A549 (cell line): Measurements from ENCODE around the gene ABCA2. TPM values are rescaled to one million over a fixed set of nuclear protein-coding genes. Genes with fewer than 3 reads are reported as not detected.

Experiments
- ATAC-seq, 2 experiments: fragments of 200-7000 bp in 1 of 2; fragments of >200 bp in 1 of 2; cut with Nextera tagmentation in 1 of 2; cut with Tn5 transposase in 1 of 2; 3 replicates each; pipeline versions ENCODE4 v1.8.0 to v1.9.1; 2018 to 2020; ENCODE audit warnings: mild to moderate bottlenecking in 1 of 2, moderate library complexity in 1 of 2
- CTCF ChIA-PET: fragments of 300-600 bp; sonication (Branson Sonifier 250); formaldehyde crosslinking; extraction: SDS; loops from one replicate; lab custom pipeline; 2021; ENCODE audit warnings: antibody characterized with exemption, inconsistent platforms; lab: Yijun Ruan, JAX
- POLR2A ChIA-PET: fragments of 350-600 bp; formaldehyde crosslinking; extraction: SDS; loops from one replicate; lab custom pipeline; 2021; ENCODE audit warnings: antibody characterized with exemption, inconsistent platforms; lab: Yijun Ruan, JAX
- DNase-seq, 2 experiments: peaks; one replicate each; pipeline versions ENCODE4 v3.0.0 to v3.0.0-alpha.2; 2011 to 2016; ENCODE audit warnings: low read depth in 1 of 2, low spot score in 1 of 2
- FAIRE-seq: peaks from 2 replicates; lab custom pipeline; 2011; peaks lifted over from hg19 to GRCh38; lab: Jason Lieb, UNC
- H3K27ac ChIP-seq, 2 experiments: fragments of >200 bp; sonication (Bioruptor Twin); formaldehyde crosslinking; 3 replicates each; pipeline ENCODE4 v1.5.1; 2016 to 2017
- H3K4me1 ChIP-seq: fragments of >200 bp; sonication (Bioruptor Twin); formaldehyde crosslinking; 3 replicates; pipeline ENCODE4 v1.6.1; 2016
- H3K4me2 ChIP-seq: fragments of >200 bp; sonication (Bioruptor Twin); formaldehyde crosslinking; 3 replicates; pipeline ENCODE4 v1.6.1; 2016
- H3K4me3 ChIP-seq: fragments of >200 bp; sonication (Bioruptor Twin); formaldehyde crosslinking; 3 replicates; pipeline ENCODE4 v1.5.1; 2016
- H3K9me3 ChIP-seq: fragments of >200 bp; sonication (Bioruptor Twin); formaldehyde crosslinking; 3 replicates; pipeline ENCODE4 v1.6.1; 2016
- BHLHE40 ChIP-seq: IDR thresholded peaks from 2 replicates; pipeline ENCODE4 v1.6.1; 2012; ENCODE audit warnings: low read depth, low read length, inconsistent platforms
- CBX2 ChIP-seq: fragments of 200-600 bp; sonication (generic); IDR thresholded peaks from 2 replicates; pipeline ENCODE4 v1.6.1; 2016; ENCODE audit warnings: low read depth, mild to moderate bottlenecking, borderline replicate concordance
- CBX8 ChIP-seq: fragments of 200-600 bp; sonication (generic); IDR thresholded peaks from 2 replicates; pipeline ENCODE4 v1.6.1; 2016
- FOSB ChIP-seq: fragments of 250-450 bp; sonication (Bioruptor Pico); IDR thresholded peaks from 2 replicates; pipeline ENCODE4 v1.5.0; 2020; ENCODE audit warnings: mild to moderate bottlenecking, moderate library complexity
- FOSL2 ChIP-seq, 2 experiments: fragments of 450-650 bp in 1 of 2; fragments of >200 bp in 1 of 2; sonication (Bioruptor Twin) in 1 of 2; formaldehyde crosslinking; IDR thresholded peaks; 2 replicates each; pipeline versions ENCODE4 v1.5.0 to v1.6.1; 2016 to 2020; ENCODE audit warnings: mild to moderate bottlenecking in 1 of 2, moderate library complexity in 1 of 2
- FOXS1 ChIP-seq: fragments of 250-450 bp; sonication (Bioruptor Pico); IDR thresholded peaks from 2 replicates; pipeline ENCODE4 v1.5.0; 2020; ENCODE audit warnings: mild to moderate bottlenecking, moderate library complexity
- GATA3 ChIP-seq: IDR thresholded peaks from 2 replicates; pipeline ENCODE4 v1.6.1; 2012; ENCODE audit warnings: borderline replicate concordance
- HDAC2 ChIP-seq: fragments of 200-600 bp; sonication (generic); IDR thresholded peaks from 2 replicates; pipeline ENCODE4 v1.6.1; 2016
- HEYL ChIP-seq: fragments of 250-450 bp; sonication (Bioruptor Pico); IDR thresholded peaks from 2 replicates; pipeline ENCODE4 v1.8.0; 2021; ENCODE audit warnings: mild to moderate bottlenecking, moderate library complexity
- HOXA7 ChIP-seq: fragments of 250-450 bp; sonication (Bioruptor Pico); IDR thresholded peaks from 2 replicates; pipeline ENCODE4 v1.5.0; 2020; ENCODE audit warnings: mild to moderate bottlenecking, moderate library complexity
- HOXB5 ChIP-seq: fragments of 250-450 bp; sonication (Bioruptor Pico); IDR thresholded peaks from 2 replicates; pipeline ENCODE4 v1.5.0; 2020; ENCODE audit warnings: mild to moderate bottlenecking, moderate library complexity
- JUN ChIP-seq, 2 experiments: fragments of >200 bp; sonication (Bioruptor Twin); formaldehyde crosslinking; IDR thresholded peaks; 2 replicates in 1 of 2; 3 replicates in 1 of 2; pipeline ENCODE4 v1.6.1; 2016 to 2017
- KDM5A ChIP-seq: fragments of 200-600 bp; sonication (generic); IDR thresholded peaks from 2 replicates; pipeline ENCODE4 v1.6.1; 2016; ENCODE audit warnings: antibody characterized with exemption, mild to moderate bottlenecking
- NPAS2 ChIP-seq: fragments of 250-450 bp; sonication (Bioruptor Pico); IDR thresholded peaks from 2 replicates; pipeline ENCODE4 v1.8.0; 2022; ENCODE audit warnings: mild to moderate bottlenecking, moderate library complexity, borderline replicate concordance
- NR3C1 ChIP-seq: fragments of >200 bp; sonication (Bioruptor Twin); formaldehyde crosslinking; IDR thresholded peaks from 3 replicates; pipeline ENCODE4 v1.6.1; 2017
- TFCP2L1 ChIP-seq: fragments of 250-450 bp; sonication (Bioruptor Pico); IDR thresholded peaks from 2 replicates; pipeline ENCODE4 v1.5.0; 2021; ENCODE audit warnings: mild to moderate bottlenecking
- ZFP36 ChIP-seq: fragments of 450-650 bp; IDR thresholded peaks from 2 replicates; pipeline ENCODE4 v1.6.1; 2014; ENCODE audit warnings: borderline replicate concordance; ENCODE audit not compliant: partially characterized antibody
- ZNF302 ChIP-seq: fragments of 250-450 bp; sonication (Bioruptor Pico); IDR thresholded peaks from 2 replicates; pipeline ENCODE4 v1.9.0; 2021; ENCODE audit warnings: inconsistent platforms, mild to moderate bottlenecking, moderate library complexity
- WGBS: methylation state at CpG from one replicate; pipeline ENCODE4 v1.1.6; 2017; ENCODE audit errors: missing lambda C conversion rate; 5-methylcytosine and 5-hydroxymethylcytosine counted together
- polyA plus RNA-seq, 4 experiments: library from polyadenylated mRNA; depleted of rRNA in 3 of 4; stranded (reverse); fragments of >200 nt; fragmentation: RNase III in 1 of 4; extraction: RNeasy Plus Mini Kit Qiagen cat#74134 plus additional on column Dnase treatment in 1 of 4; gene quantifications; 2 replicates in 3 of 4; 3 replicates in 1 of 4; pipeline ENCODE4 v1.2.3, GENCODE V29; 2011 to 2017
- TF ChIP-seq, protein P1 (sequence below): fragments of >200 bp; sonication (Bioruptor Twin); formaldehyde crosslinking; IDR thresholded peaks from 3 replicates; pipeline ENCODE4 v1.5.1; 2016
- TF ChIP-seq, protein P2 (sequence below): IDR thresholded peaks from 2 replicates; pipeline ENCODE4 v1.6.1; 2012; ENCODE audit warnings: low read depth, borderline replicate concordance
- TF ChIP-seq, protein P3 (sequence below): fragments of 450-650 bp; IDR thresholded peaks from 2 replicates; pipeline ENCODE4 v1.6.1; 2014; ENCODE audit warnings: antibody characterized with exemption

ABCA2 gene
- polyA plus RNA-seq, 2 of the 4 experiments (the other 2 are of a cell fraction): 8.3 to 24.7 TPM

DNA sequence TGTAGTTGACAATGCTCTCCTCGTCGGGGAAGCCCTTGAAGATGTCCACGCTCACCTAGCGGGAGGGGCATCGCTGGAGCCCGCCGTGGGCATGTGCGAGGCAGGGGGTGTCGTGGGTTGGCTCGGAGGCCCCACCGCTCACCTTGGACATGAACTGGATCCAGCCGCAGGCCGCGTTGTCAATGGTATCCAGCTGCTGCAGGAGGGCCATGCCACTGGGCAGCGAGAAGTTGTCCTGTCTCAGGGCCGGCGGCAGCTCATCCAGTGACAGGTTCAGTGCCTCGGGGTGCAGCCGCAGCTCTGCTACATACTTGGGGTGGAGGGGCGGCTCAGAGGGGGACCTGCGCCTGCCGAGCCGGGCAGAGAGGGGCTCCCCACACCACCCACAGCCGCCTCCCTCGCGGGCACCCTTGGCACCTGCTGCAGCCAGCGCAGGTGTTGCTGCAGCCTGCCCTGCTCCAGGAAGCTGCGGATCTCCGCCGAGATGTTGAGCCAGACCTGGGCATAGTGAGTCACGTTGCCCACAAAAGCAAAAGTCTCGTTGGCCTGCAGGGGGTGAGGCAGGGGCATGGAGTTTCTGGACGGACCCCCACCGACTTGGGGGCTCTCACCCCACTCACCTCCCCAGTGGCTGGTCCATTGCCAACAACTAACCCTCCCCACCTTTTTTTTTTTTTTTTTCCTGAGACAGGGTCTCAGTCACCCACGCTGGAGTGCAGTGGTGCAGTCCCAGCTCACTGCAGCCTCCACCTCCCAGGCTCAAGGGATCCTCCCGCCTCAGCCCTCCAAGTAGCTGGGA is 9.1 kb downstream of the ABCA2 start:
- ChIA-PET CTCF (interaction anchor here (0.6 to 12.9 kb wide), 11 partner anchors 11 to 231 kb away, joined by 3 to 169 read pairs (median 5); partner anchors contain the start of genes ABCA2, AJM1, CLIC3 and FUT7), POLR2A (no interaction called here)
- FAIRE-seq (no peak), ATAC-seq (no peak), DNase-seq (no peak)
- H3K4me3 ChIP-seq: no peak overlapping the region
- H3K9me3 ChIP-seq: no peaks in the 10 kb centered on the region
- peaks cover 8% of the 10 kb centered on the region; the same call in 2 of the 3 replicates for H3K4me1 ChIP-seq
- H3K27ac ChIP-seq: no peak overlapping the region
- WGBS: 89% methylated on average over 31 of the region's 36 CpGs
- no peak overlapping the region for H3K4me2 ChIP-seq
- no peak for TF ChIP-seq HOXB5 (CRISPR knock-in tag)
- no peak for TF ChIP-seq CBX2
- no peak for TF ChIP-seq BHLHE40
- no peak for TF ChIP-seq JUN (IDR thresholded peaks at IDR 0.05)
- TF ChIP-seq, protein P1, sequence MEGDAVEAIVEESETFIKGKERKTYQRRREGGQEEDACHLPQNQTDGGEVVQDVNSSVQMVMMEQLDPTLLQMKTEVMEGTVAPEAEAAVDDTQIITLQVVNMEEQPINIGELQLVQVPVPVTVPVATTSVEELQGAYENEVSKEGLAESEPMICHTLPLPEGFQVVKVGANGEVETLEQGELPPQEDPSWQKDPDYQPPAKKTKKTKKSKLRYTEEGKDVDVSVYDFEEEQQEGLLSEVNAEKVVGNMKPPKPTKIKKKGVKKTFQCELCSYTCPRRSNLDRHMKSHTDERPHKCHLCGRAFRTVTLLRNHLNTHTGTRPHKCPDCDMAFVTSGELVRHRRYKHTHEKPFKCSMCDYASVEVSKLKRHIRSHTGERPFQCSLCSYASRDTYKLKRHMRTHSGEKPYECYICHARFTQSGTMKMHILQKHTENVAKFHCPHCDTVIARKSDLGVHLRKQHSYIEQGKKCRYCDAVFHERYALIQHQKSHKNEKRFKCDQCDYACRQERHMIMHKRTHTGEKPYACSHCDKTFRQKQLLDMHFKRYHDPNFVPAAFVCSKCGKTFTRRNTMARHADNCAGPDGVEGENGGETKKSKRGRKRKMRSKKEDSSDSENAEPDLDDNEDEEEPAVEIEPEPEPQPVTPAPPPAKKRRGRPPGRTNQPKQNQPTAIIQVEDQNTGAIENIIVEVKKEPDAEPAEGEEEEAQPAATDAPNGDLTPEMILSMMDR: no peak
- no peak for TF ChIP-seq ZFP36
- no peak for TF ChIP-seq NPAS2 (CRISPR knock-in tag)
- no peak for TF ChIP-seq TFCP2L1 (CRISPR knock-in tag)
- no peak for TF ChIP-seq GATA3
- TF ChIP-seq ZNF302 (CRISPR knock-in tag): no peak
- no peak for TF ChIP-seq FOXS1 (CRISPR knock-in tag)

GRCh38 chr9:137017791-137018497 is 10.1 kb downstream of the ABCA2 start:
- DNase-seq (no peak), FAIRE-seq (no peak), ATAC-seq (no peak)
- peaks cover 6% of the 10 kb centered on the region; the same call in 2 of the 3 replicates for H3K4me1 ChIP-seq
- TF ChIP-seq CBX8 (no peak), HOXB5 (CRISPR knock-in tag) (no peak), HEYL (CRISPR knock-in tag) (no peak), ZNF302 (CRISPR knock-in tag) (no peak), FOSB (CRISPR knock-in tag) (no peak), HDAC2 (no peak), HOXA7 (CRISPR knock-in tag) (no peak), KDM5A (no peak), FOSL2 (IDR thresholded peaks at IDR 0.05) (no peak), FOSL2 (CRISPR knock-in tag; IDR thresholded peaks at IDR 0.05) (no peak), NR3C1 (no peak)
- TF ChIP-seq, protein P2, sequence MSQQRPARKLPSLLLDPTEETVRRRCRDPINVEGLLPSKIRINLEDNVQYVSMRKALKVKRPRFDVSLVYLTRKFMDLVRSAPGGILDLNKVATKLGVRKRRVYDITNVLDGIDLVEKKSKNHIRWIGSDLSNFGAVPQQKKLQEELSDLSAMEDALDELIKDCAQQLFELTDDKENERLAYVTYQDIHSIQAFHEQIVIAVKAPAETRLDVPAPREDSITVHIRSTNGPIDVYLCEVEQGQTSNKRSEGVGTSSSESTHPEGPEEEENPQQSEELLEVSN: no peak
- TF ChIP-seq, protein P3, sequence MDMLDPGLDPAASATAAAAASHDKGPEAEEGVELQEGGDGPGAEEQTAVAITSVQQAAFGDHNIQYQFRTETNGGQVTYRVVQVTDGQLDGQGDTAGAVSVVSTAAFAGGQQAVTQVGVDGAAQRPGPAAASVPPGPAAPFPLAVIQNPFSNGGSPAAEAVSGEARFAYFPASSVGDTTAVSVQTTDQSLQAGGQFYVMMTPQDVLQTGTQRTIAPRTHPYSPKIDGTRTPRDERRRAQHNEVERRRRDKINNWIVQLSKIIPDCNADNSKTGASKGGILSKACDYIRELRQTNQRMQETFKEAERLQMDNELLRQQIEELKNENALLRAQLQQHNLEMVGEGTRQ: no peak
- H3K4me3 ChIP-seq: no peak overlapping the region
- ChIA-PET POLR2A (no interaction called here), CTCF (interaction anchor here (0.7 to 12.9 kb wide), 6 partner anchors 12 to 230 kb away, joined by 3 to 169 read pairs (median 4); partner anchors contain the start of genes ABCA2, AJM1 and FUT7)
- no peak overlapping the region for H3K4me2 ChIP-seq
- WGBS: 95% methylated on average over 35 of the region's 45 CpGs
- H3K9me3 ChIP-seq: no peaks in the 10 kb centered on the region
- no peak overlapping the region for H3K27ac ChIP-seq
